HG03442 (cell line): ENCODE results near the gene TNIP2.

Source experiments
- ATAC-seq: cut with Tn5 transposase; IDR thresholded peaks from one replicate; pipeline ENCODE4 v1.9.1; 2021; ENCODE audit warnings: mild to moderate bottlenecking, moderate library complexity; ENCODE audit not compliant: unreplicated experiment

The TNIP2 gene

DNA sequence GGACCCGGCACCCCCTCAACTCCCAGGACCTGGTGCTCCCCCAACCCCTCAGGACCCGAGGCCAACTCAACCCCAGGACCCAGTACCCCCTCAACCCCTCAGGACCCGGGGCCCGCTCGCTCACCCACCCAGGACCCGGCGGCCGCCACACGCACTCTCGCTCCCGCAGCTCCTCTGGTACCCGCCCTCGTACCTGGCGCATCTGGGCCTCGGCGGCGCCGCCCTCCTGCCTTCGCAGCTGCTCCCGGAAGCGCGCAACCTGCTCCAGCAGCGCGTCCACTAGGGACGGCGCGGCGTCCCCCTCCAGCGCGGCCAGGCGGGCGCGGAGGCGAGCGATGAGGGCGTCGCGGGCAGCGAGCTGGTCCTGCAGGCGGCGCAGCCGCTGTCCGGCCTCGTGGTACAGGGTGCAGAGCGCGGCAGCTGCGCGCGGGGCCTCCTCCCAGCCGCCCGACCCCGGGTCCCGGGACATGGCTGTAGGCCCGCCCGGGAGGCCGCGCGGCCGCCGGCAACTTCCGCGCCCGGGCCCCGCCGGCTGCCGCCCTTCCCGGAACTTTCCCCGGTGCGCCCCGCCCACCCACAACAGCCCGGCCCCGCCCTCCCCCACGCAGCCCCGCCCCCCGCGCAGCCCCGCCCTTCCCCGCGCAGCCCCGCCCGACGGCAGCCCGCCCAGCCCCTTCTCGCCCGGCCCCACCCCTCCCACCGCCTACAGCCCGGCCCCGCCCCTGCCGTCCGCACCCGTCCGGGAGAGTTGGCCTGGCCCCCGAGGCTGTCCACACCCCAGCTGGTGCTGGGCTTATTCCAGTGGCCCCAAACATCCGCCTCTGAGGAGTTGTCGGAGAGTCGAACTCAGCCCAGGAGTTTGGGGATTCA, at the start of gene TNIP2:
TNIP2 (minus strand) TSS at position 516 of the 870 bp plus-strand sequence; CDS start at position 469, 47 bp downstream.
- peak; percentile 71 for ATAC-seq

- no peak for ATAC-seq
Observed at GRCh38 chr4:2804973-2805501, 48.9 kb upstream of the TNIP2 start.

DNA sequence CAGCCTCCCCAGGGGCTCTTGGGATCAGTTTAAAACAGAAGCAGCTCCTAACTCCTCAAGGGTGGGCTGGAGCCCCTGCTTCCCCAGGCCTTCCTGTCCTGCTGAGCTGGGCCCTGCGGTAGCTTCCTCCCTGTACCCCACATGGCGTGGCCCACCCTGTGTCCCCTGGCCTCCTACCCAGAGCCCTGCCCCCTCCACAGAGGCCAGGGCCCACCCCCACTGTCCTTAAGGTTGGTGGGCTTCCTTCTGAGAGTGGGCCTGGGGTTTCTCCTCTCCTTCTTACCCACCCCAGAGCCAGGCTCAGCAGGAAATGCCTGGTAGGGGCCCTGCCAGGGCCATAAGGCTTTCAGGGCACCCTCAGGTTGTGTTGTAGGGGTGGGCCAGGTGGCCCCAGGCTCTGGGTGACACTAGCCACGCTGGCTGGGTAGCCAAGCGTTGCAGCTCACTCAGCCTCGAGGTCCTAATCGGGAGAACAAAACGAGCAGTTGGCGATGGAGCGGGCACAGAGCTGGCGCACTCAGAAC, 48.4 kb upstream of the TNIP2 start:
- no peak for ATAC-seq

DNA sequence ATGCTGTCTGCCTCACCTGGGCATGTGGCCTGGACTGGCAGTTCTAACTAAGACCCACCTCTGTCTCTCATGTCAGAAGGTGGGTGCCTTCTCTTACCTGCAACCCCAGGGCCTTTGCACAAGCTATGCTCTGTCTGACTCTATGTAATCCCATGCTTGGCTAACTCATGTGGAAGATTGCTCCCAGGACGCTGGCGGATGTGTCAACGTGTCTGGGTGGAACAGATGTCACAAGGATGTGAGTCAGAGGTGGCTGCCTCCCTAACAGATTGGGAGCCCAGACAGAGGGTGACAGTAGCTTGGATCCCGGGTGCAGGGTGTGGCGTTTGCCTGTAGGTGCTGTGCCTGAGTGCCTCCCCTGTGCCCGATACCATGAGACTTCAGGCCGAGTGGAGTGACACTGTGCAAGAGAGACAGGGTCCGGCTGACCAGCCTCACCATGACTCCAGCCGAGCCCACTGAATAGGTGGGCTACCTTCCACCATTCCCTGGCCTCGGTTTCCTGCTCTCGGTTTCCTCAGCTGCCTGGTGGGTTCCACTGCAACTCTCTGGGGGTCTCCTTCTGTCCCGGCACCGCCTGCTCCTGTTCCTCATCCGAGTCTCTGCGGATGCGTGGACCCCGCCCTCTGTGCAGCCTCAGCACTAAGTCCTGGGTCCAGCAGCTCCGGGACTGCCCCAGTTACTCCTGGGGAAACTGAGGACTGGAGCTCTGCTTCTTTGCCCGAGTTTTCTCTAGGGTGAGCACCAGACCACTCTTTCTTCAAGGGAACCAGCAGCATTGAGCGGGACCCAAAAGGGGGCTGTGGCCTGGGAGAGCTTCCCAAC, 47.7 kb upstream of the TNIP2 start:
- no peak for ATAC-seq

DNA sequence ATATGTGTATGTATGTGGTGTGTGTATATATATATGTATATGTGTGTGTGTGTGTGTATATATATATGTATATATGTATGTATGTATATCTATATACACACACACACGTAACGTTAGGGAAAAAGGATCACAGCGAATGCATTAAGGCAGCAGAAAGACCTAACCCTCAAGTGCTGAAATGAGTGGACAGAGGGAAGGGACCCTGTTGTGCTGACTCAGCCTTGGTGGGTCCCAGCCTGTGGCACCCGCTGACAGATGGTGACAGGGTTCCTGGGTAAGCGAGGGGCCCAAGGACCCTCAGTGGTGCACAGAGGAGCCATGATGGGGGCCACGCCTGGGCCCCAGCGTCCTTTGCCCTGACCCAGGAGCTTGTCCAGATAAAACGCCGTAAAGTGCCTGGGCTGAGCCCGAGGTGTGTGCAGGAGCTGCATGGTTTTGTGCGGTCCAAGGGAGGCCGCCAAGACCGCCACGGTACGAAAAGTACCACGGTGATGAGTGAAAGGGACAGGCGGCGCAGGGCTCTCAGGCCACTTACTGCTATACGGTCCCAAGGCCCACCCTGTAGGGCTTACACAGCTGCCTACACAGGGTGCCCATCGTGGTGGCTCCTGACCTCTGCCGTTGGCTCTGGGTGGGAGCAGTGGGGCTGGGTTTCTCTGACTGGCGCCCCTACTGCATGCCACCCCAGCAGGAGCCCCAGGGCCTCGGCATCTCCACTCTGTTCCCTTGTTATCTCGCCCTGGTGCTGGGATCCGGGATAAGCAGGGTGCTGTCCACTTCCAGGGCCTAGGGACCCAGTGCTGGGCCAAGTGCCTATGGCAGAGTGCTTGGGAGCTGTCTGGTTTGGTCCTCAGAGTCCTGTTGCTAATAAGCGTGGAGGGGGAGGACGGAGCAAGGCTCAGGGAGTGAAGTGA, 46.7 kb upstream of the TNIP2 start:
- ATAC-seq, result no peak

GRCh38 chr4:2800691-2801596, 44.8 kb upstream of the TNIP2 start:
- peak; percentile 33 for ATAC-seq

DNA sequence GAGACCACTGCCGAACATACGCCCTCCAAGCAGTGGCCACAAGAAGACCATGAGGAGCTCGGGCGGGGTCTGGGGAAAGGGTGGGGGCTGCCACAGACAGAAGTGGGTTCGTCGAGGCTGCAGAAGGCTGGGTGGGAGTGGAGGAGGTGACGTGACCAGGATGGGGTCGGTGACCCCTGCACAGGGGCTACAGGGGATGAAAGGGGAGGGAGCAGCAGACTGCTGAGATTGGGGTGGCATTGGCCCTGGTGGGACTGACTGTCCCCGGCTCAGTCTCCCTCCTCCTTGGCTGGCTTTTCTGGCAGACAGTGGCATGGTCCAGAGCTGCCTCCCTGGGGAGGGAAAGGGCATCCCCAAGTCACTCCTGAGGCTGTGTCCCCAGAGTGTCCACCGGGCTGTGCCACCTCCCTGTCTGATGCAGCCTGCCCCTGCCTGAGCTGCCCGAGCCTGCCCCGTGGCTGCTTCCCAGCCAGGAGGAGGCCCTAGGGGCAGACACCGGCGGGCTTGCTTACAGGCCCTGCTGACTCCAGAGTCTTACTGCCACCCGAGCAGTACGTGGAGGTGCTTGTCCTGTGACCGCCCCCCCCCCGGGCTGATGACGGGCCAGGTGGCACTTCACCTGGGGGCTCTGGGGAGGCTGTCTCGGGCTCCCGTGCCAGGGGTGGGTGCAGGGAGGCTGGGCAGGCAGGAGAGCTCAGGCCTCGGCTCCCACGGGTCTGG, 44.0 kb upstream of the TNIP2 start:
- ATAC-seq, result no peak

DNA sequence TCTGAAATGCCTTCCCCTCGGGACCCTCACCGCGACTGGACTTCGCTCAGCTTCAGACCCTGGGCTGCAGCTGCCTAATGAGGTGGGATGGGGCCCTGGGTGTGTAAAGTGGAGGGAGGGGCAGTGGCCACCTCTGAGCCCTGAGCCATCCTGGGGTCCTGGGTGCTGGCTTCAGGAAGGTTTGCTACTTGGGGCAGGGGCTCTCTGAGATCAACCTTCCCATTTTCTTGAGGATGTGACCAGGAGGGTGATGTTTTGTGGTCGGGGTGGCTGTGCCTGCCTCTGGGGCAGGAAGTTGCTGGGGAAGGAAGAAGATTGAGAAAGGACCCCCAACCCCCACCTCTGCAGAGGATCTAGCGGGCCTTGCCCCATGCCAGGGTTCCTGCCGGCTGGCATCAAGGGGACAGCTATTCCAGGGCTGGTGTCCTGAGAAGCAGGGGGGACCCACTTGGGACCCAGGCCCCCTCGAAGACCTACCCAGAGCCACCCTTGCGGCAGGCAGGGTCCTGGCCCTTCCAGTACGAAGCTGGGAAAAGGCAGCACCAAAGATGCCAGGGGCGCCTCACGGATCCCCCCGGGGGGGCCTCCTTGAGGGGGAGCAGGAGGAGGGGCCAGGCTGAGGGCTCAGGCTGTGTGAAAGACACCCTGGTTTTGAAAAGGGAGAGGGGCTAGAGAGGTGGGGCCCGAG, 43.2 kb upstream of the TNIP2 start:
- no peak for ATAC-seq

GRCh38 chr4:2798399-2799223, 42.5 kb upstream of the TNIP2 start:
- peak; percentile 31 for ATAC-seq

DNA sequence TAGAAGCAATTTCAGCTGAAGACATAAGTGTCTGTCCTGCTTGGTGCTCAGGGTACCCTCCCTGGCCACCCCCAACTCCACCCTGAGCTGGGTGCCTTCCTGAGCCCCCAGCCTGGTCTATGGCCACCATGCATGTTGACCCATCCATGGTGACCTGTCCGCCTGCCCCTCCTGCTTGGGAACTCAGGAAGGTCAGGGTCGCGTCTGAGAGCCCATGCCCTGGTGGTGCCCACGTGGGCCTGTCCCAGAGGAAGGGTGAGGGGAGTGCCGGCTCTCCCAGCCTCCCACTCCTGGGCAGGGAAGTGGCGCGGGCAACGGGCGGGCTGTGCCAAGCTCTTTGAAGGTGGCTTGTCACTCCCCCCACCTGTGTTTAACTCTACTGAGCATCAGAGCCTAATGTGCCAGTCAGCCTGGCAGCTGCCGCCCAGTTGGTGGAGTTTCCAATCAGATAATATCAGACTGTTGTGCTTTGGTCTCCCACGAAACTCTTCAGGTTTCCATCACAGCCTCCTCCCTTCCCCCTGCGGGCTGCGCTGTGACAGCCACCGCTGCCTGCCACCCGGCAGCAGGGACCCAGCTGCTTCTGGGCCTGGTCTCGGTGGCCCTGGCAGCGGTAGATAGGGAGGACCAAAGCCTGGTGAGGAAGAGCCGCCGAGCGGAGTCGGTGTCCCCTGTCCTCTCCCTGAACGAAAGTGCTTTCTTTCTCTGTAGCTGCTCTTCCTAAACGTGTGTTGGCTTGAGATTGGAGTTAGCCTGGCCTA, 41.6 kb upstream of the TNIP2 start:
- no peak for ATAC-seq

DNA sequence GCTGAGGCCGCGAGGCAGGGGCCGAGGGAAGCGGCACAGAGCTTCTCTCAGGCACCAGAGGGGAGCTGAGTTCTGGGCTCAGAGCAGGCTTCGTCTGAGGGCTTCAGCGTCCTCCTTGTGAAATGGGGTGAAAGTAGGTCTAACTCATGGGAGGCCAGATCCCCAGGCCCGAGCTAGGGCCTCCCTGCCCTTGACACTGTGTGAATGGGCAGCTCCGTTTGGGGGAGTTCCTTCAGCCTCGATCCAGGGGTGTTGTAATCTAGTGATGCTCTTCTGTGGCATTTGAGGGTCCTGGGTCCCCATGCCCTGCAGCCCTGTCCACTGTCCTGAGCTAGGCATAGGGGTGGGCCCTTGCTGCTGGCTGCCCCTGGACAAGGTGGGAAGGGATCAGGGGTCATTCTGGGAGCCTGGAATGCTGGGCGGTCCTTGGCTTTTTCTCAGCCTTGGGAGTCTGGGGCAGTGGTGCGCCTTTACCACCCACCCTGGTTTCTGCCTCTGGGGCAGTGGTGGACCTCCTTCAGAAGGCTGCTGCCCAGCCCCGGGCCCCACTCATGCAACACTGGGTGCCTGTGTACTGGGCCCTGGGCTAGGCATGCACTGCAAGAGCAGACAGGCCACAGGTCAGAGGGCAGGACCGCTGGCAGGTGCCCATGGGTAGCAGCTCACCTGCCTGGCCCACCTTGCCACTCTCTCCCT, 40.9 kb upstream of the TNIP2 start:
- no peak for ATAC-seq

DNA sequence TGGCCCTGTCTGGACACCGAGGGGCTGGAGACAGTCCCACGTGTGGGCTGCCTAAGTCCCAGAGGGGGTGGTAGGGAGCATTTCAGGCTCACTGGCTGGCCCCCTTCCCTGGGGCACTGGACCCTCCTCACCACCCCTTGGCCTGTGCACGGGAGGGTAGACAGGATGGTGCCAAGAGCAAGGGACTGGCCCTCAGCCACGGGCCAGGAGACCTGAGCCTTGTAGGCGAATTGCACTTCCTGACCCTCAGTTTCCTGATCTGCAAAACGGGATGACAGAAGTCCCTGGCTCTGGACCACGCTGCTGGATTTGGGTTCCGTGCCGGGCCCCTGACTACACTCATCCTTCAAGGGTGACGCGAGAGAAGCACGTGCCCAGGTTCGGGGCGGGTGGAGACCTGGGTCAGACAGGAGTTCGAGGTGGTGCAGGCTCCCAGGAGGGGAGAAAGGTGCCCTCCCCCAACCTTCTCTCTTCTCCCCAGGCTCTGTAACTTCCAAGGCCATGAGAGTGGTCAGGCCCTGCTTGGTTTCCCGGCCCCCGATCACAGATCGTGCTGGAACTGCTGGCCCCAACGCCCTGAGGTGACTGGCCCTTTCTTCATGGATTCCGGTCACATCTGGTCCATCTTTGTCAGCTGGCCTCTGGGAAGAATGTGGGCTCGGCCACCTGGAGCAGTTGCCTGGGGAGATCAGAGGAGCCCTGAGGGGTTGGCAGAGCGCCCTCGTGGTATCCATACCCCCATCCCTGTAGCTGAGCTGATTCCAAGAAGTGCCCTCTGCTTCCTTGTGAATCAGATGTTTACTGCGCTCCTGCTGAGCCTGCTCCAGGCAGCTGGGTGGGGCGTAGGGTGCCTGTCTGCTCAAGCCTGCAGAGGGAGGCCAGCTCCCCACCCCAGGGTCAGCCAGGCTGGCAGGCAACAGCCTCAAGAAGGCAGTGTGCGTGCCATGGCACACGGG, 40.0 kb upstream of the TNIP2 start:
- no peak for ATAC-seq

- no peak for ATAC-seq
Observed at GRCh38 chr4:2795300-2795892, 39.3 kb upstream of the TNIP2 start.

- no peak for ATAC-seq
Observed at GRCh38 chr4:2794486-2795299, 38.6 kb upstream of the TNIP2 start.
